K562 (cell line): Measurements from ENCODE around the gene DNAJC6. TPM values are rescaled to one million over a fixed set of nuclear protein-coding genes. Genes with fewer than 3 reads are reported as not detected.

ENCODE experiments used
- ATAC-seq: fragments of 200-7000 bp; cut with Tn5 transposase; 3 replicates; pipeline ENCODE4 v1.9.1; 2020; ENCODE audit warnings: moderate library complexity
- BruUV-seq: library from RNA; stranded (reverse); fragments of 400-500 nt; replicated peaks from 2 replicates; lab custom pipeline; 2021; lab: Mats Ljungman, UMichigan
- CTCF ChIA-PET: fragments of 300-600 bp; formaldehyde crosslinking; extraction: SDS; loops from one replicate; lab custom pipeline; 2021; ENCODE audit warnings: low intra/inter-chr PET ratio; lab: Yijun Ruan, JAX
- POLR2A ChIA-PET: fragments of 300-600, 350-650 bp; sonication (Branson Sonifier 250); formaldehyde crosslinking; extraction: SDS; loops from one replicate; lab custom pipeline; 2021; ENCODE audit warnings: antibody characterized with exemption, inconsistent platforms; lab: Yijun Ruan, JAX
- DNase-seq, 4 experiments: peaks; one replicate each; pipeline versions ENCODE4 v3.0.0 to v3.0.0-alpha.2; 2011 to 2018; ENCODE audit warnings: low spot score in 3 of 4, mixed read lengths in 3 of 4; ENCODE audit errors: extremely low read depth in 1 of 4
- FAIRE-seq: peaks from 2 replicates; lab custom pipeline; 2011; peaks lifted over from hg19 to GRCh38; lab: Jason Lieb, UNC
- H2AFZ ChIP-seq: 2 replicates; pipeline ENCODE4 v1.6.0; 2011; ENCODE audit warnings: low read depth, low read length, control low read depth, inconsistent platforms
- H3K27ac ChIP-seq: fragments of 200-600 bp; 3 replicates; pipeline ENCODE4 v1.8.0; 2011; ENCODE audit warnings: low read depth, mild to moderate bottlenecking, control low read depth, inconsistent platforms, low read length, moderate library complexity, mixed read lengths; ENCODE audit errors: extremely low read depth
- H3K27me3 ChIP-seq, 2 experiments: fragments of 300-600 bp in 1 of 2; 2 replicates in 1 of 2; 3 replicates in 1 of 2; pipeline versions ENCODE4 v1.6.0 to v1.8.0; 2011; ENCODE audit warnings: inconsistent platforms in 2 of 2, low read length in 2 of 2, mild to moderate bottlenecking in 1 of 2, mixed read lengths in 1 of 2, moderate library complexity in 1 of 2; ENCODE audit not compliant: control insufficient read depth in 2 of 2, insufficient read depth in 2 of 2
- H3K36me3 ChIP-seq: fragments of 300-600 bp; 3 replicates; pipeline ENCODE4 v1.8.0; 2011; ENCODE audit warnings: mild to moderate bottlenecking, low read length, inconsistent platforms; ENCODE audit not compliant: control insufficient read depth, insufficient read depth
- H3K4me1 ChIP-seq, 2 experiments: fragments of 200-600 bp in 1 of 2; replicated peaks in 1 of 2; 2 replicates in 1 of 2; 3 replicates in 1 of 2; pipeline versions ENCODE4 v1.5.1 to v1.8.0; 2011; ENCODE audit warnings: inconsistent platforms in 2 of 2, low read length in 2 of 2, mild to moderate bottlenecking in 1 of 2, mixed read lengths in 1 of 2, moderate library complexity in 1 of 2; ENCODE audit not compliant: control insufficient read depth in 2 of 2, insufficient read depth in 2 of 2
- H3K4me2 ChIP-seq: 2 replicates; pipeline ENCODE4 v1.6.1; 2011; ENCODE audit warnings: low read length, control low read depth, inconsistent platforms, mixed read lengths; ENCODE audit not compliant: insufficient read depth
- H3K4me3 ChIP-seq: fragments of 200-600 bp; sonication (generic), shearing (Covaris generic); 2 replicates; pipeline ENCODE4 v1.5.1; 2016; ENCODE audit warnings: control low read depth, inconsistent platforms
- H3K79me2 ChIP-seq: fragments of 200-600 bp; 3 replicates; pipeline ENCODE4 v1.8.0; 2011; ENCODE audit warnings: low read length, inconsistent platforms; ENCODE audit not compliant: control insufficient read depth, insufficient read depth
- H3K9ac ChIP-seq, 2 experiments: 2 replicates each; pipeline versions ENCODE4 v1.6.0 to v1.6.1; 2011; ENCODE audit warnings: low read depth in 2 of 2, low read length in 2 of 2, control low read depth in 1 of 2, inconsistent platforms in 1 of 2, mild to moderate bottlenecking in 1 of 2, mixed read lengths in 1 of 2; ENCODE audit not compliant: insufficient read depth in 1 of 2
- H3K9me1 ChIP-seq: one replicate; pipeline ENCODE4 v1.6.0; 2011; ENCODE audit warnings: inconsistent platforms, mild to moderate bottlenecking, low read length, moderate library complexity; ENCODE audit not compliant: control insufficient read depth, insufficient read depth
- H3K9me3 ChIP-seq: replicated peaks from 2 replicates; pipeline ENCODE4 v1.5.1; 2011; ENCODE audit warnings: low read depth, low read length, inconsistent platforms; ENCODE audit not compliant: control insufficient read depth, insufficient read depth
- H4K20me1 ChIP-seq: replicated peaks from 2 replicates; pipeline ENCODE4 v1.6.1; 2011; ENCODE audit warnings: low read length, inconsistent platforms, mixed read lengths; ENCODE audit not compliant: control insufficient read depth, insufficient read depth
- ADNP ChIP-seq: fragments of 200-800 bp; sonication (Bioruptor generic); IDR thresholded peaks from 2 replicates; pipeline ENCODE4 v1.6.1; 2016; ENCODE audit warnings: missing genetic modification characterization, missing compliant biosample characterization
- ARID1B ChIP-seq: fragments of 450-650 bp; IDR thresholded peaks from 2 replicates; pipeline ENCODE4 v1.6.1; 2016; ENCODE audit warnings: antibody characterized with exemption, mild to moderate bottlenecking, inconsistent platforms
- CAMTA2 ChIP-seq: fragments of 250-450 bp; sonication (Bioruptor Pico); conservative IDR thresholded peaks from 2 replicates; pipeline ENCODE4 v1.5.1; 2022
- CEBPB ChIP-seq: fragments of 450-650 bp; IDR thresholded peaks from 2 replicates; pipeline ENCODE4 v1.6.1; 2016; ENCODE audit warnings: missing genetic modification characterization, missing compliant biosample characterization
- CEBPG ChIP-seq, 3 experiments: fragments of 200-800 bp in 1 of 3; sonication (Bioruptor generic) in 1 of 3; sonication (generic) in 1 of 3; formaldehyde crosslinking in 1 of 3; IDR thresholded peaks in 2 of 3; conservative IDR thresholded peaks in 1 of 3; 2 replicates each; pipeline versions ENCODE4 v1.6.1 to v1.8.0; 2016 to 2022; ENCODE audit warnings: missing compliant biosample characterization in 2 of 3, missing genetic modification characterization in 2 of 3, mild to moderate bottlenecking in 1 of 3, missing genetic modification reagents in 1 of 3
- ELF2 ChIP-seq: fragments of 250-450 bp; sonication (Bioruptor Pico); IDR thresholded peaks from 2 replicates; pipeline ENCODE4 v1.5.0; 2021; ENCODE audit warnings: mild to moderate bottlenecking
- JUNB ChIP-seq: fragments of 450-650 bp; formaldehyde crosslinking; conservative IDR thresholded peaks from 2 replicates; pipeline ENCODE4 v1.4.0; 2020; ENCODE audit warnings: mild to moderate bottlenecking
- KAT2B ChIP-seq: IDR thresholded peaks from one replicate; pipeline ENCODE4 v1.6.1; 2012; ENCODE audit warnings: low read depth, mild to moderate bottlenecking, control low read depth, inconsistent platforms, low read length, moderate library complexity
- MLLT1 ChIP-seq, 2 experiments: fragments of 450-650 bp; IDR thresholded peaks; 2 replicates each; pipeline ENCODE4 v1.6.1; 2016
- NFIC ChIP-seq: fragments of 450-650 bp; IDR thresholded peaks from 2 replicates; pipeline ENCODE4 v1.6.1; 2017; ENCODE audit warnings: mild to moderate bottlenecking, inconsistent platforms
- POLR2H ChIP-seq: IDR thresholded peaks from 2 replicates; pipeline ENCODE4 v1.6.1; 2016; ENCODE audit warnings: missing genetic modification characterization, low read depth, mild to moderate bottlenecking, control low read depth, missing compliant biosample characterization, moderate library complexity
- PRMT5 ChIP-seq: sonication (generic); formaldehyde crosslinking; IDR thresholded peaks from 2 replicates; pipeline ENCODE4 v1.5.0; 2020; ENCODE audit warnings: missing genetic modification reagents
- PYGO2 ChIP-seq: fragments of 450-650 bp; IDR thresholded peaks from 2 replicates; pipeline ENCODE4 v1.6.1; 2016; ENCODE audit warnings: mild to moderate bottlenecking, missing genetic modification characterization, moderate library complexity, missing compliant biosample characterization
- SOX6 ChIP-seq: fragments of 450-650 bp; IDR thresholded peaks from 2 replicates; pipeline ENCODE4 v1.6.1; 2014; ENCODE audit warnings: mild to moderate bottlenecking
- TRIM24 ChIP-seq, 2 experiments: fragments of 450-650 bp; IDR thresholded peaks; 2 replicates each; pipeline ENCODE4 v1.6.1; 2016
- TRIM28 ChIP-seq: fragments of 450-650 bp; IDR thresholded peaks from 2 replicates; pipeline ENCODE4 v1.6.1; 2017
- ZNF79 ChIP-seq: fragments of 250-450 bp; sonication (Bioruptor Pico); IDR thresholded peaks from 2 replicates; pipeline ENCODE4 v1.4.0; 2020; ENCODE audit warnings: low read depth, mild to moderate bottlenecking, moderate library complexity
- ZNF830 ChIP-seq: fragments of 250-450 bp; sonication (Bioruptor Pico); IDR thresholded peaks from 2 replicates; pipeline ENCODE4 v1.5.0; 2021; ENCODE audit warnings: mild to moderate bottlenecking
- WGBS: fragments of 100-300 bp; shearing (Covaris generic); methylation state at CpG from one replicate; pipeline ENCODE4 v1.1.6; 2016; ENCODE audit warnings: low coverage, mixed read lengths; ENCODE audit not compliant: insufficient coverage; ENCODE audit errors: missing lambda C conversion rate; 5-methylcytosine and 5-hydroxymethylcytosine counted together
- in situ Hi-C: fragments of 300-500 bp; cut with MboI; formaldehyde crosslinking; loops from 4 replicates; pipeline ENCODE4 v1.15.0; 2018; ENCODE audit warnings: inconsistent platforms, mixed read lengths
- intact Hi-C: fragments of 100-400 bp; cut with micrococcal nuclease; formaldehyde crosslinking; loops from 2 replicates; pipeline ENCODE4 v1.14.2; 2022
- polyA plus RNA-seq, 8 experiments: library from polyadenylated mRNA; depleted of rRNA in 4 of 8; stranded (reverse) in 5 of 8; unstranded in 3 of 8; fragments of >200 nt; fragmentation: Nextera tagmentation in 2 of 8; fragmentation: Illumina TruSeq in 1 of 8; extraction: Ambion mirVana in 2 of 8; extraction: Trizol in 1 of 8; gene quantifications; 2 replicates each; pipeline versions ENCODE4 v1.2.1 to v1.2.3, GENCODE V29; 2011 to 2014; ENCODE audit warnings: inconsistent platforms in 1 of 8, missing spikeins in 1 of 8
- total RNA-seq, 7 experiments: library from RNA; depleted of rRNA in 6 of 7; stranded (reverse); fragments of >200 nt in 6 of 7; fragmentation: Illumina TruSeq in 2 of 7; extraction: Trizol in 2 of 7; gene quantifications; 2 replicates each; pipeline versions ENCODE4 v1.2.1 to v1.2.3, GENCODE V29; 2011 to 2021; ENCODE audit warnings: low replicate concordance in 1 of 7

Gene DNAJC6
- total and polyA plus RNA-seq, 9 of the 15 experiments (the other 6 are each of a cell fraction or from before 2014, with no cell fraction given): 6.7 to 78.7 (median 28.0) TPM

- Histone ChIP-seq H3K4me3 (no peak overlapping the region), H3K27ac (no peak overlapping the region), H3K9ac (no peak overlapping the region), H2AFZ (no peak overlapping the region), H3K36me3 (peaks cover 36% of the 10 kb centered on the region), H4K20me1 (peaks cover 25% of the 10 kb centered on the region), H3K9me3 (no peaks in the 10 kb centered on the region), H3K9me1 (peaks cover 6% of the 10 kb centered on the region), H3K27me3 (no peaks in the 10 kb centered on the region), H3K79me2 (peaks cover 98% of the 10 kb centered on the region), H3K4me2 (no peak overlapping the region), H3K4me1 (peaks cover 8 to 29% of the 10 kb centered on the region in 2 experiments)
- intact Hi-C loops (no loop called here), in situ Hi-C loops (no loop called here)
- 13% methylated on average over 1 of the region's 1 CpG for WGBS
- DNase-seq (peak in 2 of 4 experiments; percentile 15 to 58), ATAC-seq (no peak), FAIRE-seq (no peak)
- no TSS peak for BruUV-seq
- POLR2A ChIA-PET: interaction anchor here (1.4 kb wide), 1 partner anchor 25 kb away, joined by 3 read pairs; no protein-coding TSS in a partner anchor
- TF ChIP-seq KAT2B (no peak), NFIC (peak; percentile 45), JUNB (CRISPR knock-in tag) (no peak), SOX6 (0 out of 2 replicates have a peak, but pooled peaks have one; percentile 10)
- CTCF ChIA-PET: no interaction called here
Measured at GRCh38 chr1:65341381-65341780, 32.0 kb downstream of the DNAJC6 start.

GRCh38 chr1:65343286-65343685 lies 33.9 kb downstream of the DNAJC6 start:
- no peak for FAIRE-seq
- CTCF ChIA-PET: no interaction called here
- TF ChIP-seq POLR2H: no peak
- no peak for TF ChIP-seq ELF2 (CRISPR knock-in tag)
- no peak for TF ChIP-seq ZNF830 (CRISPR knock-in tag)
- no peak for TF ChIP-seq MLLT1 (IDR thresholded peaks at IDR 0.05)
- peak; percentile 26; the same call in 1 of the 2 replicates for TF ChIP-seq ARID1B
- TF ChIP-seq TRIM24 (IDR thresholded peaks at IDR 0.05): peak in 1 of 2 experiments; percentile 60; a peak in 1 of 4 replicates
- no peak for TF ChIP-seq ADNP (tag)
- no peak for TF ChIP-seq TRIM28
- no peak for TF ChIP-seq CAMTA2 (CRISPR knock-in tag)
- TF ChIP-seq ZNF79 (CRISPR knock-in tag): no peak
- no peak for TF ChIP-seq PRMT5 (CRISPR knock-in tag)
- peak; percentile 59; the same call in 1 of the 2 replicates for TF ChIP-seq CEBPB (tag)
- peak; percentile 89 for TF ChIP-seq CEBPG (CRISPR knock-in tag; IDR thresholded peaks at IDR 0.05)
- TF ChIP-seq CEBPG (tag; conservative IDR thresholded peaks at IDR 0.05 in 1 of 2, IDR thresholded peaks at IDR 0.05 in 1 of 2): peak; percentile 77 to 93
- no peak for TF ChIP-seq PYGO2 (tag)

More at GRCh38 chr1:65343286-65343685, 33.9 kb downstream of the DNAJC6 start:
- Histone ChIP-seq H2AFZ (no peak overlapping the region), H4K20me1 (peaks cover 25% of the 10 kb centered on the region), H3K4me1 (peaks cover 8 to 29% of the 10 kb centered on the region in 2 experiments), H3K27ac (no peak overlapping the region), H3K9me3 (no peaks in the 10 kb centered on the region), H3K27me3 (no peaks in the 10 kb centered on the region), H3K4me2 (no peak overlapping the region), H3K36me3 (peaks cover 48% of the 10 kb centered on the region), H3K9me1 (peaks cover 6% of the 10 kb centered on the region), H3K4me3 (no peak overlapping the region), H3K9ac (no peak overlapping the region), H3K79me2 (peaks cover 97% of the 10 kb centered on the region)
- POLR2A ChIA-PET: no interaction called here
- intact Hi-C loops: no loop called here
- BruUV-seq: no TSS peak
- DNase-seq: no peak
- in situ Hi-C loops: no loop called here
- 33% methylated on average over 3 of the region's 3 CpGs for WGBS
- ATAC-seq: no peak
